Heart left ventricle (tissue), 16 donors: ENCODE measurements around the gene VILL. TPM values are rescaled to one million over a fixed set of nuclear protein-coding genes. Genes with fewer than 3 reads are reported as not detected.
A peak's percentile ranks its signal among the peaks of the same experiment; 100 is the strongest.

ENCODE experiments used
- ATAC-seq, 4 donors: fragments of 200-7000 bp; cut with Tn5 transposase; one replicate each; pipeline ENCODE4 v1.9.1; 2020 to 2022; ENCODE audit warnings: moderate library complexity in 4 of 4, mild to moderate bottlenecking in 3 of 4, moderate number of reproducible peaks in 1 of 4
- DNase-seq, 5 donors: peaks; one replicate each; pipeline ENCODE4 v3.0.0-alpha.2; 2020
- H3K27ac ChIP-seq, 12 donors: fragments of 200-600 bp; sonication (generic) in 4 of 12; one replicate each; pipeline versions ENCODE4 v1.5.0 to v1.8.0; 2016 to 2022; ENCODE audit warnings: mild to moderate bottlenecking in 2 of 12
- H3K27me3 ChIP-seq, 9 donors: fragments of 200-600 bp; sonication (generic) in 2 of 9; one replicate each; pipeline versions ENCODE4 v1.5.1 to v1.8.0; 2016 to 2022; ENCODE audit warnings: mild to moderate bottlenecking in 3 of 9
- H3K36me3 ChIP-seq, 9 donors: fragments of 200-600 bp; sonication (generic) in 2 of 9; one replicate each; pipeline versions ENCODE4 v1.5.0 to v1.8.0; 2018 to 2022; ENCODE audit warnings: mild to moderate bottlenecking in 2 of 9
- H3K4me1 ChIP-seq, 12 donors: fragments of 200-600 bp; sonication (generic) in 4 of 12; one replicate each; pipeline versions ENCODE4 v1.5.0 to v1.8.0; 2016 to 2022; ENCODE audit warnings: mild to moderate bottlenecking in 3 of 12
- H3K4me3 ChIP-seq, 12 donors: fragments of 200-600 bp; sonication (generic) in 4 of 12; one replicate each; pipeline versions ENCODE4 v1.5.0 to v1.8.0; 2017 to 2022; ENCODE audit warnings: mild to moderate bottlenecking in 9 of 12, moderate library complexity in 4 of 12
- H3K9me3 ChIP-seq, 12 donors: fragments of 200-600 bp; sonication (generic) in 4 of 12; one replicate each; pipeline versions ENCODE4 v1.5.0 to v1.8.0; 2016 to 2022; ENCODE audit warnings: mild to moderate bottlenecking in 1 of 12
- POLR2A ChIP-seq, 2 donors: fragments of 450-650 bp; IDR thresholded peaks; one replicate each; pipeline ENCODE4 v1.6.1; 2017; ENCODE audit warnings: antibody characterized with exemption in 2 of 2, mild to moderate bottlenecking in 2 of 2, moderate library complexity in 2 of 2
- WGBS, 4 donors: extraction: QIAGEN DNeasy Blood & Tissue Kit in 2 of 4; methylation state at CpG; one replicate each; pipeline versions ENCODE4 v1.1.5 to v1.1.7; 2013 to 2018; 5-methylcytosine and 5-hydroxymethylcytosine counted together
- intact Hi-C, 10 donors: fragments of 100-400 bp; cut with DNase I; formaldehyde crosslinking; loops; one replicate each; pipeline versions ENCODE4 v1.11.1 to v1.14.2; 2022
- polyA plus RNA-seq, 2 donors: library from polyadenylated mRNA; stranded (reverse); fragments of 200-250 nt; gene quantifications; one replicate each; pipeline ENCODE4 v1.2.3, GENCODE V29; 2013
- total RNA-seq, 9 donors: library from RNA; depleted of rRNA in 2 of 9; stranded (reverse); fragments of >200 nt in 2 of 9; fragmentation: NEBNext Ultra II Directional in 3 of 9; extraction: Animal tissue kit (Norgen Biotek cat#: 25700) in 3 of 9; gene quantifications; one replicate each; pipeline versions ENCODE4 v1.1.0 to v1.2.4, GENCODE V29; 2016 to 2023
- TF ChIP-seq, protein P1 (sequence below), 12 donors: fragments of 200-600 bp; sonication (generic) in 4 of 12; IDR thresholded peaks; one replicate each; pipeline versions ENCODE4 v1.5.0 to v1.8.0; 2018 to 2022; ENCODE audit warnings: antibody characterized with exemption in 12 of 12, mild to moderate bottlenecking in 5 of 12
- donor health status: ischemic (EF 13 %, LVEDD 7.1; RV severe dilation, severe dysfunction).
- donor health status: healthy with polysubstance abuse.
- donor health status: DM: no; HTN: yes; CAD: no.
- donor health status: DM: no; HTN: no; CAD: no.
- donor health status: ischemic (EF 25% LVEDD 6.9; RV normal size, moderate dysfunction).
- donor health status: ischemic (EF 25% LVEDD 5.7; RV mildly dilated, moderate dysfunction).
- donor health status: healthy.
- donor health status: DM: yes; HTN: yes; CAD: no.
- donor health status: ischemic (EF 35%, LVEDD 5.7; RV mildly dilated, moderate dysfunction).
- donor health status: nonischemic (EF 11% LVEDD 7.7; RV severe dilation, severe dysfunction).
- donor health status: DM: yes; HTN: yes; CAD: no.
- donor health status: PGD.
- donor health status: ischemic (EF 29% LVEDD 5.4; RV normal size, mild dysfunction).
- donor health status: nonischemic (EF 23%, LVEDD 6.1; RV moderate dilation, normal function).

The VILL gene
- total and polyA plus RNA-seq, 11 donors, result 1.1 to 6.3 (median 2.7) TPM

DNA sequence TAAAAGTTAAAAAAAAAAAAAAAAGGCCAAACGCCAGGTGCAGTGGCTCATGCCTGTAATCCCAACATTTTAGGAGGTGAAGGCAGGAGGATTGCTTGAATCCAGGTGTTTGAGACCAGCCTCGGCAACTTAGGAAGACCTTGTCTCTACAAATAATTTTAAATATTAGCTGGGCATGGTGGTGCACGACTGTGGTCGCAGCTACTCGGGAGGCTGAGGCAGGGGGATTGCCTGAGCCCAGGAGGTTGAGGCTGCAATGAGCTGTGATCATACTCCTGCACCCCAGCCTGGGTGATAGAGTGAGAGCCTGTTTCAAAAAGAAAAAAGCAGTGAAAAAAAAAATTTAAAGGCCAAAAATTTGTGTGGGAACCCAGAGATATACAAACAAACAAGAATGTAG lies 45.7 kb downstream of the VILL start:
- WGBS, 4 donors, result 93 to 95% (median 93%) methylated on average over 5 of the region's 5 CpGs
- no peak overlapping the region for H3K4me3 ChIP-seq
- ATAC-seq, result no peak
- H3K27ac ChIP-seq, result no peak overlapping the region
- intact Hi-C loops, result no loop called here
- DNase-seq, result no peak
- peaks cover 0 to 27% (median 9%) of the 10 kb centered on the region in 12 donors for H3K4me1 ChIP-seq
- H3K9me3 ChIP-seq, result no peaks in the 10 kb centered on the region
- H3K36me3 ChIP-seq, result no peaks in the 10 kb centered on the region
- TF ChIP-seq POLR2A (IDR thresholded peaks at IDR 0.05), result no peak
- TF ChIP-seq, protein P1, sequence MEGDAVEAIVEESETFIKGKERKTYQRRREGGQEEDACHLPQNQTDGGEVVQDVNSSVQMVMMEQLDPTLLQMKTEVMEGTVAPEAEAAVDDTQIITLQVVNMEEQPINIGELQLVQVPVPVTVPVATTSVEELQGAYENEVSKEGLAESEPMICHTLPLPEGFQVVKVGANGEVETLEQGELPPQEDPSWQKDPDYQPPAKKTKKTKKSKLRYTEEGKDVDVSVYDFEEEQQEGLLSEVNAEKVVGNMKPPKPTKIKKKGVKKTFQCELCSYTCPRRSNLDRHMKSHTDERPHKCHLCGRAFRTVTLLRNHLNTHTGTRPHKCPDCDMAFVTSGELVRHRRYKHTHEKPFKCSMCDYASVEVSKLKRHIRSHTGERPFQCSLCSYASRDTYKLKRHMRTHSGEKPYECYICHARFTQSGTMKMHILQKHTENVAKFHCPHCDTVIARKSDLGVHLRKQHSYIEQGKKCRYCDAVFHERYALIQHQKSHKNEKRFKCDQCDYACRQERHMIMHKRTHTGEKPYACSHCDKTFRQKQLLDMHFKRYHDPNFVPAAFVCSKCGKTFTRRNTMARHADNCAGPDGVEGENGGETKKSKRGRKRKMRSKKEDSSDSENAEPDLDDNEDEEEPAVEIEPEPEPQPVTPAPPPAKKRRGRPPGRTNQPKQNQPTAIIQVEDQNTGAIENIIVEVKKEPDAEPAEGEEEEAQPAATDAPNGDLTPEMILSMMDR (IDR thresholded peaks at IDR 0.05), result no peak
- peaks cover 0 to 7% (median 0%) of the 10 kb centered on the region in 9 donors for H3K27me3 ChIP-seq

DNA sequence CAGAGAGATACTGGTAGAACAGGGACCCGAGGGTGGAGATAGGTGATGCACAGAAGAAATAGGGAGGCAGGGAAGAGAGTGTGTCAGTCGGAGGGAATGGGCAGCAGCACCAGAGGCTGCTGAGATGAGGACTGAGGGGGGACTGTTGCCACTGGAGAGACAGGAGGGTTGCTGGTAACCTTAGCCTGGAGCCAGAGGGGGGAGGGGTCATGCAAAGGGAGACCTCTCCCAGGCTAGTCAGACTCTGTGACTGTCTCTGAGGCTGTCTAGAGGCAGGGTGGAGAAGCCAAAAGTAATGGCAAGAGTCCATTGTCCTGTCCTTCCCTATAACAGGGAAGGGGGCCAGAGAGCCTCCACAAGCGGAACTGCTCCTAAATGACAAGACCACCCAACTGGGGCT lies 46.3 kb downstream of the VILL start:
- Histone ChIP-seq H3K27me3 (peaks cover 0 to 7% (median 0%) of the 10 kb centered on the region in 9 donors), H3K4me3 (no peak overlapping the region), H3K27ac (no peak overlapping the region), H3K9me3 (no peaks in the 10 kb centered on the region), H3K4me1 (peaks cover 0 to 22% (median 9%) of the 10 kb centered on the region in 12 donors), H3K36me3 (no peaks in the 10 kb centered on the region)
- no peak for DNase-seq
- intact Hi-C loops, result no loop called here
- TF ChIP-seq POLR2A (IDR thresholded peaks at IDR 0.05), result no peak
- TF ChIP-seq, protein P1 (IDR thresholded peaks at IDR 0.05), result no peak
- 74 to 85% (median 82%) methylated on average over 3 of the region's 3 CpGs for WGBS, 4 donors
- ATAC-seq, result no peak

DNA sequence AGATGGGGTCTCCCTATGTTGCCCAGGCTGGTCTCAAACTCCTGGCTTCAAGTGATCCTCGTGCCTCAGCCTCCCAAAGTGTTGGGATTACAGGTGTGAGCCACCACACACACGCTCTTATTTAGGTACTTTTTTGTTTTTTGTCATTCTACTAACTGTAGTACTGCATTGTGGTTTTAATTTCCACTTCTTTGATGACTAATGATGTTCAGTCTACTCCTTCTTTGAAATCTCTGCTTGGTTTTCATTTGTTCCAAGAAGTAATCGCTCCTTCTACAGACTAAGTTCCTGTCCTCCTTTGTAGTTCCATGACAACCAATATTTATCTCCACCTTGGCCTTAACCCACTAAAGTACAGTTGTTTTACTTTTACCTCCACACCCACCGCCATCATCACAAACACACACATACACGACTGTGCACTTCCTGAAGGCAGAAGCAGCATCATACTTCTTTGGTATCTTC lies 47.9 kb downstream of the VILL start:
- Histone ChIP-seq H3K9me3 (no peaks in the 10 kb centered on the region), H3K27me3 (peaks cover 0 to 7% (median 0%) of the 10 kb centered on the region in 9 donors), H3K4me1 (peaks cover 0 to 22% (median 9%) of the 10 kb centered on the region in 12 donors), H3K36me3 (no peaks in the 10 kb centered on the region), H3K27ac (peak overlapping the region in 2 of 12 donors; percentile 1 to 73), H3K4me3 (peak overlapping the region in 4 of 12 donors; percentile 52 to 65 (median 62))
- intact Hi-C loops, result no loop called here
- ATAC-seq (no peak), DNase-seq (no peak)
- 87 to 92% (median 87%) methylated on average over 5 of the region's 5 CpGs for WGBS, 4 donors
- TF ChIP-seq, protein P1 (IDR thresholded peaks at IDR 0.05), result no peak
- TF ChIP-seq POLR2A (IDR thresholded peaks at IDR 0.05), result no peak

DNA sequence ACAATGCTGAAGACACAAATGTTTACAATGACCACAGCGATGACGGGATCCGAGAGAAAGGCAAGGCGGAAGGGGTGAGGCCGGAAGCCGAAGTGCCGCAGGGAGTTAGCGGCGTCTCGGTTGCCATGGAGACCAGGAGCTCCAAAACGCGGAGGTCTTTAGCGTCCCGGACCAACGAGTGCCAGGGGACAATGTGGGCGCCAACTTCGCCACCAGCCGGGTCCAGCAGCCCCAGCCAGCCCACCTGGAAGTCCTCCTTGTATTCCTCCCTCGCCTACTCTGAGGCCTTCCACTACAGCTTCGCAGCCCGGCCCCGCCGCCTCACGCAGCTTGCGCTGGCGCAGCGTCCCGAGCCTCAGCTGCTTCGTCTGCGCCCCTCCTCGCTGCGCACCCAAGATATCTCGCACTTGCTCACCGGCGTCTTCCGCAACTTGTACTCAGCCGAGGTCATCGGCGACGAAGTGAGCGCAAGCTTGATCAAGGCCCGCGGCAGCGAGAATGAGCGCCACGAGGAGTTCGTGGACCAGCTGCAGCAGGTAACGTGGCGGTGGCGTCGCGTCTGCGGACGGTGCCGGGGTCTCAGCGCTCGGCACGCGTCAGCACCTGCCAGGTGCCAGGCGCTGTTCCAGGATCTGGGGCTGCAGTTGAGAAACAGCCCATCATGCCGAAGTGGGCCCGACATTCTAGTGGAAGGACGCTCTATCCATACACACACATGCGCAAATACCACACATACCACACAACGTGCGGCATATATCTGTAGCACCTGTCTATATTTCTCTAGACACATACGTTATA lies 48.7 kb downstream of the VILL start, which contains the start of gene DLEC1:
Gene DLEC1 (plus strand): TSS at position 108 of the 798 bp plus-strand sequence. CDS start 18 bp downstream, at position 126.
- TF ChIP-seq, protein P1 (IDR thresholded peaks at IDR 0.05), result no peak
- TF ChIP-seq POLR2A (IDR thresholded peaks at IDR 0.05), result no peak
- 4 to 7% (median 5%) methylated on average over 49 to 67 of the region's 67 CpGs for WGBS, 4 donors
- DNase-seq, result peak; percentile 65 to 84 (median 75)
- Histone ChIP-seq H3K27me3 (peaks cover 0 to 7% (median 0%) of the 10 kb centered on the region in 9 donors), H3K4me3 (peak within 1 kb of the TSS; percentile 18 to 65 (median 54)), H3K27ac (peak within 1 kb of the TSS in 3 of 12 donors; percentile 1 to 73 (median 14)), H3K36me3 (no peaks in the 10 kb centered on the region), H3K4me1 (peaks cover 0 to 22% (median 9%) of the 10 kb centered on the region in 12 donors), H3K9me3 (no peaks in the 10 kb centered on the region)
- intact Hi-C loops, result no loop called here
- ATAC-seq, result peak; percentile 12 to 77 (median 70)
